ENCODE measurements around the gene C1orf198. TPM values are rescaled to one million over a fixed set of nuclear protein-coding genes. Genes with fewer than 3 reads are reported as not detected.

The C1orf198 gene
- total RNA-seq, 2 donors from 2014 or later, result 166 to 273 TPM

DNA sequence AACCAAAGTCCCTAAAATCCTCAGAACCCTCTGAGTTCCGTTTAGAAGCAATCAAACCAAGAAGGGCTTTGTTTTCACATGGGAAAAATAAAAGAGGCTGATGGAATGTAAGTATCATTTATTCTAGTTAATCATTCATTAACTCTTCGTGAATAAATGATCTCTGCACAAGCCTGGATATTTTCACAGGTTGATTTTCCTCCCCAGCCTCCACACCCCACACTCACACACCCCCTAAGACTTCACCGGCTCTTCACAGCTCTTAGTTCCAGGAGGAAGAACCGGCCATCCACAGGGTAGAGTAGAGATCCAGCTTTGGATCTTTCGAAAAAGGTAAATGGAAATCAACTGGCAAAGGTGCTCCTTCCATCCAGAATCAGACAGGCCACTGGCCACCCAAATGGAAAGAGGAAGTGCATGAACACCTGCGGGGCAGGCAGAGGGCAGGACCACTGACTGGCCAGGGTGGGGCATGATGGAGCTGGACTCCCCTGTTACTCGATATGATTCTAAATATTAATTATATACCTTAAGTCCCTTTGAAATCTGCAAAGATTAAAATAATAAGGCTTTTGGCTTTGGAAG is 10.0 kb downstream of the C1orf198 start:
- Histone ChIP-seq H3K36me3 (peaks cover 18% of the 10 kb centered on the region), H3K4me3 (peak overlapping the region; percentile 12), H3K27me3 (replicated peaks; ENCODE audit: insufficient read depth) (no peaks in the 10 kb centered on the region), H3K4me1 (ENCODE audit: control insufficient read depth in 1 of 2, low read depth in 2 of 2) (peaks cover 72 to 98% of the 10 kb centered on the region in 2 donors), H3K27ac (peak overlapping the region; percentile 82 to 88), H3K9me3 (no peaks in the 10 kb centered on the region)
- TF ChIP-seq, protein P1, sequence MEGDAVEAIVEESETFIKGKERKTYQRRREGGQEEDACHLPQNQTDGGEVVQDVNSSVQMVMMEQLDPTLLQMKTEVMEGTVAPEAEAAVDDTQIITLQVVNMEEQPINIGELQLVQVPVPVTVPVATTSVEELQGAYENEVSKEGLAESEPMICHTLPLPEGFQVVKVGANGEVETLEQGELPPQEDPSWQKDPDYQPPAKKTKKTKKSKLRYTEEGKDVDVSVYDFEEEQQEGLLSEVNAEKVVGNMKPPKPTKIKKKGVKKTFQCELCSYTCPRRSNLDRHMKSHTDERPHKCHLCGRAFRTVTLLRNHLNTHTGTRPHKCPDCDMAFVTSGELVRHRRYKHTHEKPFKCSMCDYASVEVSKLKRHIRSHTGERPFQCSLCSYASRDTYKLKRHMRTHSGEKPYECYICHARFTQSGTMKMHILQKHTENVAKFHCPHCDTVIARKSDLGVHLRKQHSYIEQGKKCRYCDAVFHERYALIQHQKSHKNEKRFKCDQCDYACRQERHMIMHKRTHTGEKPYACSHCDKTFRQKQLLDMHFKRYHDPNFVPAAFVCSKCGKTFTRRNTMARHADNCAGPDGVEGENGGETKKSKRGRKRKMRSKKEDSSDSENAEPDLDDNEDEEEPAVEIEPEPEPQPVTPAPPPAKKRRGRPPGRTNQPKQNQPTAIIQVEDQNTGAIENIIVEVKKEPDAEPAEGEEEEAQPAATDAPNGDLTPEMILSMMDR (IDR thresholded peaks at IDR 0.05), result no peak
- ATAC-seq (ENCODE audit: insufficient number of reproducible peaks, low FRiP score, low read depth), result no peak
- DNase-seq (ENCODE audit: low spot score), result no peak

DNA sequence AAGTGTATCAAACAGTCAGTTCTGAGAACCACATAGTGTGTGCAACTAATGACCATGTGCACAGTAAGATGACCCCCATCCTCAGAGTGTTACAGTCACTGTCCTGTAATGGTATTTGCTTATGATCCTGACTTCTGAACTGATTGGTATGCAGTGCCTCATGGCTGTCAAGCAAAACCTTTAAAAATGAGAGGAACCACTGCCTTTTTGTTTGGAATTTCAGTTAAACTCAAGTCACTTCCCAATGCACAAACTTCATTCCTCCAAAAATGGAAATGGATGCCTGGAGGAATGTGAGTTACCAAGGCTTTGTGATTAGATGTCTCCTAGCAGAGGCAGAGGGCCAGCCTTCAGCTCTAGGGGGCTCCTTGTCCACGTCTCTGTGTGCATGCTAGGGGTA is 10.5 kb downstream of the C1orf198 start:
- peaks cover 22% of the 10 kb centered on the region for H3K36me3 ChIP-seq
- H3K4me1 ChIP-seq (ENCODE audit: control insufficient read depth in 1 of 2, low read depth in 2 of 2), result peaks cover 70 to 93% of the 10 kb centered on the region in 2 donors
- TF ChIP-seq, protein P1 (IDR thresholded peaks at IDR 0.05), result no peak
- ATAC-seq (ENCODE audit: insufficient number of reproducible peaks, low FRiP score, low read depth) (no peak), DNase-seq (ENCODE audit: low spot score) (no peak)
- peak overlapping the region; percentile 82 to 88 for H3K27ac ChIP-seq
- peak overlapping the region; percentile 8 for H3K4me3 ChIP-seq
- no peaks in the 10 kb centered on the region for H3K9me3 ChIP-seq
- no peaks in the 10 kb centered on the region for H3K27me3 ChIP-seq (replicated peaks; ENCODE audit: insufficient read depth)

DNA sequence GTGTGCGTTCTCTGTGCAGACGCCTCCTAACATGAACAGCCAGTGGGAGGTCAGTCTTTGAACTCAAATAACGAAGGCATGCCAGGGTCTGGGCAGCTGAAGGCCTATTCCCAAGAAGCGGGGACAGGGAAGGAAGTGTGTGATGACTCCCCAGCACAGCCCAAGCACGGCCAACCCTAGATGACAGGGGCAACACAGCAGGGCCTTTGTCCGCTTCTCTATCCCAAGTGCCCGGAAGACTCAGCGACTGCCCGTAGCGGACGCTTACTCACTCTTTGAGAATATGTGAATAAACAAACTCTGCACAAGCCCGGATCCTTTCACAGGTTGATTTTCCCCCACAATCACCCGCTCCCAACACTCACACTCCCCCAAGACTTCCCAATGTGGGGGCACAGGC is 11.2 kb downstream of the C1orf198 start:
- Histone ChIP-seq H3K4me3 (peak overlapping the region; percentile 8), H3K27ac (peak overlapping the region; percentile 82 to 88), H3K4me1 (ENCODE audit: control insufficient read depth in 1 of 2, low read depth in 2 of 2) (peaks cover 64 to 86% of the 10 kb centered on the region in 2 donors), H3K27me3 (replicated peaks; ENCODE audit: insufficient read depth) (no peaks in the 10 kb centered on the region), H3K36me3 (peaks cover 25% of the 10 kb centered on the region), H3K9me3 (no peaks in the 10 kb centered on the region)
- DNase-seq (ENCODE audit: low spot score) (peak; percentile 41), ATAC-seq (ENCODE audit: insufficient number of reproducible peaks, low FRiP score, low read depth) (no peak)
- TF ChIP-seq, protein P1 (IDR thresholded peaks at IDR 0.05), result no peak

DNA sequence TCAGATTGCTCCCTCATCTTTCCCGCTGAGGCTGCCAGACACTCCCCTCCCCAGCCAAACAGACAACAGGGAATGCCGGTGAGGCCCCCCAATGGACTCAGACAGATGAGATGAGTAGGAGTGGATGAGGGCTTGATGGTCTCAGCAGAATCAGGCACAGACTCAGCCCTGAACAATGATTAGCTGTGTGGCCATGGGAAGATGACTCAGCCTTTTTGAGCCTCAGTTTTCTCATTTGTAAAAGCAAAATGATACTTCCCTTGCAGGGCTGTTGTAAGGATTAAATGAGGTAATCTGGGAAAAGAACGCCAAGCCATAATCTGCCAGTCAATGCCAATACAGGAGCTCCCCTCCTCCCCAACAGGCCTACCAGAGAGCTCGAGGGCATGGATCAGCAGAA is 12.4 kb downstream of the C1orf198 start:
- Histone ChIP-seq H3K4me1 (ENCODE audit: control insufficient read depth in 1 of 2, low read depth in 2 of 2) (peaks cover 63 to 84% of the 10 kb centered on the region in 2 donors), H3K27me3 (replicated peaks; ENCODE audit: insufficient read depth) (no peaks in the 10 kb centered on the region), H3K27ac (peak overlapping the region; percentile 82 to 88), H3K4me3 (no peak overlapping the region), H3K9me3 (no peaks in the 10 kb centered on the region), H3K36me3 (peaks cover 18% of the 10 kb centered on the region)
- TF ChIP-seq, protein P1 (IDR thresholded peaks at IDR 0.05), result no peak
- ATAC-seq (ENCODE audit: insufficient number of reproducible peaks, low FRiP score, low read depth) (no peak), DNase-seq (ENCODE audit: low spot score) (no peak)

DNA sequence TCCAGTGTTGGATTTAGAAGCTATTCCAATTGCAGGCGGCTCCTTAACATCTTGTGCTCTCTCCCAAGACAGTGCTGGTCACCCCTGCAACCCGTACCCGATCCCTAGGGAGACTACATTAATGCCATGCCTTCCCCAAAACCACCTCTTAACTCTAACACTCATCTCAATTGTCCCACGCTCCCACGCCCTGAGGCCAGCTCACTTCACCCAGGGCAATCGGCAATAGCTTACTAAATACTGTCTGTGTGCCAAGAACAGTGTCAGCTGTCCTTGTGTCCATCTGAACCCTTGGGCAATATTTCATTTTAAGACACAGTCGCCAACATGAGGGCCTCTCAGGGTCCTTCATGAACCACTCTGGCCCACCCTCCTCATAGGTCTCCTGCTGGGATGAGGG is 13.9 kb downstream of the C1orf198 start:
- ATAC-seq (ENCODE audit: insufficient number of reproducible peaks, low FRiP score, low read depth), result no peak
- no peak for DNase-seq (ENCODE audit: low spot score)
- H3K27ac ChIP-seq, result peak overlapping the region in 1 of 2 donors; percentile 88

More for the DNA sequence above, 13.9 kb downstream of the C1orf198 start:
- Histone ChIP-seq H3K4me1 (ENCODE audit: control insufficient read depth in 1 of 2, low read depth in 2 of 2) (peaks cover 63 to 84% of the 10 kb centered on the region in 2 donors), H3K36me3 (peaks cover 17% of the 10 kb centered on the region), H3K9me3 (no peaks in the 10 kb centered on the region), H3K4me3 (no peak overlapping the region), H3K27me3 (replicated peaks; ENCODE audit: insufficient read depth) (no peaks in the 10 kb centered on the region)
- TF ChIP-seq, protein P1 (IDR thresholded peaks at IDR 0.05), result no peak

Data from thoracic aorta (tissue), 2 donors.